Activated gamma-delta T cell (primary cell): ENCODE data around the gene F13A1.

Experiments
- DNase-seq: peaks from one replicate; lab custom pipeline; 2025; lab: John Stamatoyannopoulos, UW

Gene F13A1

DNA sequence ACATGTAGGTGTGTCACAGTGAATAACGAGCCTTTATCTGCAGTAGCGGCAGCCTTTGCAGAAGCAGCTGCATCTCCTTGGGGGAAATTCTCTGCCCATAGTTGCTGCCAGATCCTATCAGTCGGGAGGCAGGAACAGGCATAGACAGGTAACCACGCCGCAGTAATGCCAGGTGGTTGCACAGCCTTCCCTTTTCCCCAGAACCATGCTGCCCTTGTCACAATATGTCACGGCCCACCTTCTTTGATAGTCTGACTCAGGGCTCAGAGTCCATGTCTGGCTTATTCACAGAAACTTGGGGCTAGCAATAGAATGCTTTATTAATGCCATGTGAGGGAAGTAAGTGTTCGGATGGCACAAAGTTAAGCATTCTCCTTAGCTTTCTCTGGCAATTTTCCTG is 76.6 kb downstream of the F13A1 start:
- DNase-seq = no peak

- no peak for DNase-seq
These were observed 80.6 kb downstream of the F13A1 start for GRCh38 chr6:6239598-6240581.

GRCh38 chr6:6236730-6237469 is 83.6 kb downstream of the F13A1 start:
- no peak for DNase-seq

GRCh38 chr6:6235786-6236185 is 84.7 kb downstream of the F13A1 start:
- no peak for DNase-seq

- no peak for DNase-seq
These were observed 85.5 kb downstream of the F13A1 start for GRCh38 chr6:6234963-6235362.

- DNase-seq = no peak
These were observed 90.2 kb downstream of the F13A1 start for GRCh38 chr6:6230286-6230685.

GRCh38 chr6:6227896-6228295 is 92.6 kb downstream of the F13A1 start:
- DNase-seq = no peak

DNA sequence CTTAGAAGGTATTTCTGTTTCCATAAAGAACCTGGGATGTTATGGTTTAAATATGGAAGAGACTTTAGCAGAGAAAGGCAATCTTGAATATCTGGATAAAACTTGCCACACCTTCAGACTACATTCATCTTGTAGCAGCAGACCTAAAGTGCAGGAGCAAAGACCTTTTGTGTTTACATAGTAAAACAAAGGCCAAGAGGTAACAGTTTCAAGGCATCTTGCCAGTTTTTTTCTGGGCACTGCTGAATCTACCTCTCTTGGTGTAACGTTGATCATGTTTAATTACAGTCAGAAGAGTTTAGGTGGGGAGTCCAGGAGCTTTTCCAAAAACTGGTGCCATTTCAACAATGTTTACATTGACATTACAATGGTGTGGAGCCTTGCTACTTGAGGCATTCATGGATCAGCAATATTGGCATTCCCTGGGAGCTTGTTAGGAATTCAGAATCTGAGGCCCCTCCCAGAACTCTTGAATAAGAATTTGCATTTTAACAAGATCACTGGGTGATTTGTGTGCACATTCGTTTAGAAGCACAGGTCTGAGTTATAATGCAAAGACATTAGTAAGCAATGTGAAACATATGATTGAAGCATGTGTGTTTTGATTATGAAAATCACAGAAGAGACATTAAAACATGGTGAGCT is 94.5 kb downstream of the F13A1 start:
- DNase-seq = no peak

DNA sequence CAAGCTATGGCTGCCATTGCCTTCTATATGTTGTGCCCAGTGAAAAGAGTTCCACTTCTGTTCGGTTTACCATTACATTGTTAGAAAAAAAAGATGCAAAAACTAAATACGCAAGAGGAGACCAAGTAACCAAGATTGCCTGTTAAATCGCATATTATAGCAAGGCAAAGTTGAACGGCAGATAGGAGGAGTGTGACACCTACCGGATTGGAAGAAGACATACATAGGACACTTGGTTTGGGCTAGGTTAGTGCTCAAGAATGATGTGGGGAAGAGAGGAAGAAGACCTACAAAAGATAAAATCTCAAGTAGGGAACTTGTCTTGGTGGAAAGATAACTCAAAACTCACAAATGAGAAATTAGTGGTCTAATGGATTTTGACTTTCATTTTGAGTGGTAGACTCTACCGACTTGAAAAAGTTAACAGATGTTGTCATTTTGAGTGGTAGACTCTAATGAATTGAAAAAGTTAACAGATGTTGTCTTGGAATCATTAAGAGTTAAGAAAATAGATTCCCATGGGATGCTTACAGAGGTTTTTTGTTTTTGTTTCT is 95.5 kb downstream of the F13A1 start:
- DNase-seq = no peak

- no peak for DNase-seq
These were observed 98.5 kb downstream of the F13A1 start for GRCh38 chr6:6221787-6222535.

GRCh38 chr6:6220718-6221117 is 99.7 kb downstream of the F13A1 start:
- DNase-seq = no peak

DNA sequence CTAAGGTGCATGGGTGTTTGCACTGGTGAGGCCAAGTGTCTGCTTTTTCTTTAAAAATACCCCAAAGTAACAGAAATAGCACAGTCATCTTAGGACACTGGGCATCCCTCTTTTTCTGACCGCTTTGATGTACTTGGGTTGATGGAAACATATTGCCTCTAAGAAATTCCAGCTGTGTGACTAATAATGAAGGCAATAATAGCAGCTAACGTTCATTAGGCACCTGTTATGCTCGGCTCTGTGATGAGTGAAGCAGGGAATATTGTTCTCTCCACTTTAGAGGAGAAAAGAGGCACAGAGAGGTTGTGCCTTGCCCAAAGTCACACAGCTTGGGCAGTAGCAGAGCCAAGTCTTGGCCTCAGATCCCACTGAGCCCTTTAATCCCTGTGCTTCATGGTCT is 100.7 kb downstream of the F13A1 start:
- DNase-seq = no peak

- no peak for DNase-seq
These were observed 101.7 kb downstream of the F13A1 start for GRCh38 chr6:6218759-6219085.

DNA sequence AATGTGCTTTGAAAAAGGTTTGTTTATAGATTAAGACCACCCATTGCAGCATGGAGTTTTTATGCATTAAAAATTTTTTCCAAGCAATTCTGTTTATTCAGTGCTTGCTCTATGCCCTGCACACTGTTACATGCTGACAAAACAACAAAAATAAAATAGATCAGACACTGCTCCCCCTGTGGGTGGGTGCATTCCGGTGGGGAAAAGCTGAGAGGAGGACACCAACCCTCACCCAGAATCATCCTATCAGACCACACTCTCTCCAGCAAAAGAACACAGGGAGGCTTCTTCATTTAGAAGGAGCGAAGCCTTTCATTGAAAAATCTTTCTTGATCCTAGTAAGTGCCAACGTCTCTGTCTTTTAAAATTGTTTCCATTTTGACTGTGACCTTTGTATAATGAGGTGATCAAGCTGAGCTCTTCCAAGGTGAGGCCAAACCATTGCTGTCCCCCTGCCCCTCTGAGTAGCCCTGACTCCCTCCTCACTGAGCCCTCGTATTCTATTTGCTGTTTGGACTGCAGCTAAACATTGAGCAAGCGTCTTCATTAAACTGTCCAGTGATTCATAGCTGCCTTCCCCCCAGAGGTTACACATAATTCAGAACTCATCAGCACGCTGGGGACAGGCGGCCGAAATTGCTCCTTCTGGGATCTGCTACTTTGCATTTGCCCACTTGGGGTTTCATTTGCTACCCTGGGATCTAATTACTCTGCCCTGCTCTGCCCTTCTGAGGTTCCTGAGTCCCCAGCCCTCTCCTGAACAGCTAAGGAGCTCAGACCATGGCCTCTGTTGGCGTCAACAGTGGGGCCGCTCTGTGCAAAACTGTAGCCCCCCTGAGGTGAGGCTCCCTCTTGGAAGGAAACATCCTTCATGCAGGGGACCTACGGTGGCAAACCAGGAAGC is 102.4 kb downstream of the F13A1 start:
- no peak for DNase-seq

- DNase-seq = no peak
These were observed 109.5 kb downstream of the F13A1 start for GRCh38 chr6:6210994-6211393.

GRCh38 chr6:6202886-6203285 is 117.6 kb downstream of the F13A1 start:
- no peak for DNase-seq

DNA sequence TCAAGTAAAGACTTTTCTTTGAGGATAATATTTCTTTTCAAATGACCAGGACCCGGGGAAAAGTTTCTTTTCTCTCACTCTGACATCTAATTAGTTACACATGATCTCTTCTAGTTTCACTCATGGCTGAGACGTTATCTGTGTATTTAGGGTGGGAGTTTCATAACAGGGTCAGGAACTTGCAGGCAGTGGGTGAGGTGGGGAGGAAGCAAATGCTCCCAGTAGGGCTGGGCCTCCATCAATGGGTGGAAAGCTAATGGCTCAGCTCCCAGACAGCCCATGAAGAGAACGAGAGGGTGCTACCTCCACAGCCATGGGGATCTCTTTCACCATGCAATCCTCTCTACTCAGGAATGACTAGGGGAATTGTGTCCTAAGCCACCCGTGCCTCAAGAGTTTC is 119.3 kb downstream of the F13A1 start:
- no peak for DNase-seq

- DNase-seq = no peak
These were observed 120.8 kb downstream of the F13A1 start for GRCh38 chr6:6199678-6200077.

GRCh38 chr6:6196762-6197161 is 123.7 kb downstream of the F13A1 start:
- no peak for DNase-seq

DNA sequence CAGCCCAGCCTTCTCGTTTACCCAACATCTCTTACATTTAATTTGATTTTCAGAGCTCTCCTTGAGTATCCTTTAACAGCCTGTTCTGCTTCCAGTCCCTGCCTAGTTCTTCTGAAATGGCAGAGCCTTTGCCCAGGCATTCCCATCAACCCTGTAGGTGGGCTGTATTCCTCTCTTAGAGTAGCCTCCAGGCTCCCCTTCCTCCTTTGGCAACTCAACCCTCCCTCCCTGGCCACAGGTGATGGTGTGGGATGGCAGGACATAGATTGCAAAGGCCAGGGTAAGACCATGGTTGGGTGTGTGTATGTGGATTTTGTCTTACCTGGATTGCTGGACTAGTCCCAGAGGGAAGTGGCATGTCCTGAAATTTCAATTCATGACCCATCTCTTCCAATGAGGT is 125.4 kb downstream of the F13A1 start:
- DNase-seq = no peak
